PC-3 (cell line): ENCODE measurements around the gene SUPT16H. TPM values are rescaled to one million over a fixed set of nuclear protein-coding genes. Genes with fewer than 3 reads are reported as not detected.
A peak's percentile ranks its signal among the peaks of the same experiment; 100 is the strongest.

Experiments used
- ATAC-seq: fragments of 200-7000 bp; cut with Tn5 transposase; 2 replicates; pipeline ENCODE4 v1.9.1; 2020; ENCODE audit warnings: mild to moderate bottlenecking, moderate library complexity
- BruUV-seq: library from RNA; stranded (reverse); fragments of 400-500 nt; replicated peaks from 2 replicates; lab custom pipeline; 2021; lab: Mats Ljungman, UMichigan
- CTCF ChIA-PET: fragments of 300-600 bp; sonication (Branson Sonifier 250); formaldehyde crosslinking; loops from one replicate; lab custom pipeline; 2022; ENCODE audit warnings: antibody characterized with exemption; lab: Charles Lee
- POLR2A ChIA-PET: fragments of 300-600 bp; sonication (Branson Sonifier 250); formaldehyde crosslinking; loops from one replicate; lab custom pipeline; 2022; ENCODE audit warnings: antibody characterized with exemption; ENCODE audit not compliant: unreplicated experiment; lab: Charles Lee
- DNase-seq: peaks from one replicate; pipeline ENCODE4 v3.0.0-alpha.2; 2015
- H2AFZ ChIP-seq: fragments of 300-600 bp; sonication (generic); 2 replicates; pipeline ENCODE4 v1.6.0; 2016; ENCODE audit warnings: antibody characterized with exemption, low read length
- H3F3A ChIP-seq: fragments of 300-600 bp; sonication (generic); one replicate; pipeline ENCODE4 v1.6.0; 2017; ENCODE audit warnings: antibody characterized with exemption, low read length, control low read depth, mild to moderate bottlenecking; ENCODE audit not compliant: unreplicated experiment
- H3K27ac ChIP-seq: fragments of 300-600 bp; sonication (generic); 2 replicates; pipeline ENCODE4 v1.5.1; 2016; ENCODE audit warnings: mild to moderate bottlenecking, low read length
- H3K27me3 ChIP-seq: fragments of 300-600 bp; sonication (generic); 2 replicates; pipeline ENCODE4 v1.6.1; 2016; ENCODE audit warnings: low read length, mixed read lengths
- H3K36me3 ChIP-seq: fragments of 300-600 bp; sonication (generic); 2 replicates; pipeline ENCODE4 v1.6.1; 2016; ENCODE audit warnings: low read depth, mixed run types, low read length, mixed read lengths
- H3K4me1 ChIP-seq: fragments of 300-600 bp; sonication (generic); 2 replicates; pipeline ENCODE4 v1.5.1; 2016; ENCODE audit warnings: low read length; ENCODE audit not compliant: insufficient read depth
- H3K4me2 ChIP-seq: fragments of 300-600 bp; sonication (generic); 2 replicates; pipeline ENCODE4 v1.6.0; 2016; ENCODE audit warnings: low read length
- H3K4me3 ChIP-seq: fragments of 300-600 bp; sonication (generic); 2 replicates; pipeline ENCODE4 v1.5.1; 2016; ENCODE audit warnings: mild to moderate bottlenecking, low read length, mixed read lengths
- H3K79me2 ChIP-seq: fragments of 300-600 bp; sonication (generic); 2 replicates; pipeline ENCODE4 v1.6.1; 2017; ENCODE audit warnings: low read length, mixed read lengths
- H3K9ac ChIP-seq: fragments of 300-600 bp; sonication (generic); 2 replicates; pipeline ENCODE4 v1.6.0; 2016; ENCODE audit warnings: mild to moderate bottlenecking, low read length
- H3K9me2 ChIP-seq: fragments of 300-600 bp; sonication (generic); replicated peaks from 2 replicates; pipeline ENCODE4 v1.6.1; 2016; ENCODE audit warnings: mixed run types, low read length, mixed read lengths
- H3K9me3 ChIP-seq: fragments of 300-600 bp; sonication (generic); 2 replicates; pipeline ENCODE4 v1.6.1; 2016; ENCODE audit warnings: low read length, mixed read lengths
- H4K20me1 ChIP-seq: fragments of 300-600 bp; sonication (generic); 2 replicates; pipeline ENCODE4 v1.6.1; 2016; ENCODE audit warnings: low read length, mixed read lengths
- EZH2 ChIP-seq: fragments of 300-600 bp; sonication (generic); IDR thresholded peaks from one replicate; pipeline ENCODE4 v1.6.1; 2017; ENCODE audit warnings: antibody characterized with exemption, mild to moderate bottlenecking, low read length; ENCODE audit not compliant: unreplicated experiment
- EZH2phosphoT487 ChIP-seq: fragments of 300-600 bp; sonication (generic); IDR thresholded peaks from 2 replicates; pipeline ENCODE4 v1.6.1; 2018; ENCODE audit warnings: mild to moderate bottlenecking, antibody characterized with exemption, low read length, borderline replicate concordance
- intact Hi-C: fragments of 100-400 bp; cut with micrococcal nuclease; formaldehyde crosslinking; loops from 2 replicates; pipeline ENCODE4 v1.9.0; 2023
- total RNA-seq: library from RNA; depleted of rRNA; stranded (reverse); fragments of >200 nt; gene quantifications from 2 replicates; pipeline ENCODE4 v1.2.3, GENCODE V29; 2014
- TF ChIP-seq, protein P1 (sequence below): fragments of 300-600 bp; sonication (generic); conservative IDR thresholded peaks from 2 replicates; pipeline ENCODE4 v1.5.1; 2017; ENCODE audit warnings: antibody characterized with exemption, low read depth, mild to moderate bottlenecking, low read length

SUPT16H gene
- total RNA-seq, 1 experiment from 2014 or later, result 92.6 TPM

DNA sequence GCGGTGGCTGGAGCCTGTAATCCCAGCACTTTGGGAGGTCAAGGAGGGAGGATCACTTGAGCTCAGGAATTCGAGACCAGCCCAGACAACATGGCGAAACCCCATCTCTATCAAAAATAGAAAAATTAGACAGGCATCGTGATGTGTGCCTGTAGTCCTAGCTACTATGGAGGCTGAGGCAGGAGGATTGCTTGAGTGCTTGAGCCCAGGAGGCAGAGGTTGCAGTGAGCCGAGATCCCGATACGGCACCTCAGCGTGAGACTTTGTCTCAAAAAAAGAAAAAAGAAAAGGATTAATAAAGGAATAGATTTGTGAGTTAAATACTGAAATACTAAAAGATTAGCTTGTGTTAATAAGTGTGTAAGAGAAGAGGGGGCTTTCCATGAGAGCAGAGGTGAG lies 74.6 kb downstream of the SUPT16H start:
- Histone ChIP-seq H3K4me1 (peaks cover 15% of the 10 kb centered on the region), H3K27me3 (no peaks in the 10 kb centered on the region), H3K36me3 (no peaks in the 10 kb centered on the region), H3K27ac (peak overlapping the region; percentile 28), H3K79me2 (no peaks in the 10 kb centered on the region), H3F3A (no peaks in the 10 kb centered on the region), H4K20me1 (no peaks in the 10 kb centered on the region), H3K4me2 (peak overlapping the region; percentile 36), H3K9me2 (no peaks in the 10 kb centered on the region), H2AFZ (peak overlapping the region; percentile 78), H3K4me3 (no peak overlapping the region; the same call in 1 of the 2 replicates), H3K9me3 (no peaks in the 10 kb centered on the region), H3K9ac (peak overlapping the region; percentile 39)
- no TSS peak for BruUV-seq
- ChIA-PET CTCF (no interaction called here), POLR2A (no interaction called here)
- intact Hi-C loops, result no loop called here
- ATAC-seq (no peak), DNase-seq (no peak)
- TF ChIP-seq EZH2 (no peak), EZH2phosphoT487 (no peak)
- TF ChIP-seq, protein P1, sequence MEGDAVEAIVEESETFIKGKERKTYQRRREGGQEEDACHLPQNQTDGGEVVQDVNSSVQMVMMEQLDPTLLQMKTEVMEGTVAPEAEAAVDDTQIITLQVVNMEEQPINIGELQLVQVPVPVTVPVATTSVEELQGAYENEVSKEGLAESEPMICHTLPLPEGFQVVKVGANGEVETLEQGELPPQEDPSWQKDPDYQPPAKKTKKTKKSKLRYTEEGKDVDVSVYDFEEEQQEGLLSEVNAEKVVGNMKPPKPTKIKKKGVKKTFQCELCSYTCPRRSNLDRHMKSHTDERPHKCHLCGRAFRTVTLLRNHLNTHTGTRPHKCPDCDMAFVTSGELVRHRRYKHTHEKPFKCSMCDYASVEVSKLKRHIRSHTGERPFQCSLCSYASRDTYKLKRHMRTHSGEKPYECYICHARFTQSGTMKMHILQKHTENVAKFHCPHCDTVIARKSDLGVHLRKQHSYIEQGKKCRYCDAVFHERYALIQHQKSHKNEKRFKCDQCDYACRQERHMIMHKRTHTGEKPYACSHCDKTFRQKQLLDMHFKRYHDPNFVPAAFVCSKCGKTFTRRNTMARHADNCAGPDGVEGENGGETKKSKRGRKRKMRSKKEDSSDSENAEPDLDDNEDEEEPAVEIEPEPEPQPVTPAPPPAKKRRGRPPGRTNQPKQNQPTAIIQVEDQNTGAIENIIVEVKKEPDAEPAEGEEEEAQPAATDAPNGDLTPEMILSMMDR, result no peak

DNA sequence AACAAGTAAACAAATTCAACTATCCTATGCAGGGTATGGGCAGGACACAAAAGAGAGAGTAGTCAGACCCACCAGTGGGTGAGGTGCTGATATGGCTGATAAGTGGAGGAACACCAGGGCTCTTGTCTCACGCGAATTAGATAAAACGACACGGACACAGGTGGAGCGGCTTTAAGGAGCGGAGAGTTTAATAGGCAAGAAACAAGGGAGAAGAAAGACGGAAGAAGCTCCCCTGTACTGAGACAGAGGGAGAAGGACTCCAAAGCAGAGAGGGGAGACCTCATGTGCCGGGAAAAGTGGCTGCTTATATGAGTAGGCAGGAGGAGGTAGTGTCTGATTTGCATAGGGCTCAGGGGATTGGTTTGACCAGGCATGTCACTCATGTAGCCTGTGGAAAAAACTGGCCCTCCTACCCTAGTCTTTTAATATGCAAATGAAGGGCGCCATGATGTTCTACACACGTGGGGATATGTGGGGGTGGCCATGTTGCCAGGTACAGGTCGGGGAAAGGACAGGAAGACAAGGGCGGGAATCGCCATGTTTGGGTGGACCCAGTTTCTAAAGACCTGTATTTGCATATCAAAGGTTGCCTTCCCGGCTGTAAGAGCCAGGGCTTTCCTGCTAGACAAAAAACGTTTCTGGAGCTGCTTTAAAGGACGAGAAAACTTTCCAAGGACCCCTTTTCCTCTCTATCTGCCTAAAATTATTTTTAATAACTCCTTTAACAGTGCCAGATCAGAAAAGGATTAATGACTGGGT lies 75.2 kb downstream of the SUPT16H start:
- H4K20me1 ChIP-seq, result no peaks in the 10 kb centered on the region
- H3K36me3 ChIP-seq, result no peaks in the 10 kb centered on the region
- peak; percentile 81 for DNase-seq
- POLR2A ChIA-PET, result no interaction called here
- H3K4me2 ChIP-seq, result peak overlapping the region; percentile 69
- H3K9ac ChIP-seq, result peak overlapping the region; percentile 39
- BruUV-seq, result no TSS peak
- H3F3A ChIP-seq, result no peaks in the 10 kb centered on the region
- TF ChIP-seq, protein P1, result no peak
- TF ChIP-seq EZH2phosphoT487, result no peak
- TF ChIP-seq EZH2, result no peak
- CTCF ChIA-PET, result no interaction called here
- H3K4me1 ChIP-seq, result peaks cover 15% of the 10 kb centered on the region
- no peaks in the 10 kb centered on the region for H3K9me3 ChIP-seq
- no peaks in the 10 kb centered on the region for H3K27me3 ChIP-seq
- no peaks in the 10 kb centered on the region for H3K79me2 ChIP-seq
- H3K4me3 ChIP-seq, result no peak overlapping the region; the same call in 1 of the 2 replicates
- intact Hi-C loops, result no loop called here
- H2AFZ ChIP-seq, result peak overlapping the region; percentile 78
- H3K27ac ChIP-seq, result peak overlapping the region; percentile 40
- H3K9me2 ChIP-seq, result no peaks in the 10 kb centered on the region
- ATAC-seq, result peak; percentile 55

- no TSS peak for BruUV-seq
- Histone ChIP-seq H3K4me2 (peak overlapping the region; percentile 69), H3F3A (no peaks in the 10 kb centered on the region), H3K9me3 (no peaks in the 10 kb centered on the region), H3K36me3 (no peaks in the 10 kb centered on the region), H3K4me3 (no peak overlapping the region), H3K4me1 (peaks cover 15% of the 10 kb centered on the region), H3K9me2 (no peaks in the 10 kb centered on the region), H3K9ac (no peak overlapping the region), H2AFZ (peak overlapping the region; percentile 78), H4K20me1 (no peaks in the 10 kb centered on the region), H3K27ac (peak overlapping the region; percentile 40), H3K79me2 (no peaks in the 10 kb centered on the region), H3K27me3 (no peaks in the 10 kb centered on the region)
- intact Hi-C loops, result no loop called here
- ChIA-PET CTCF (no interaction called here), POLR2A (no interaction called here)
- TF ChIP-seq, protein P1, result no peak
- TF ChIP-seq EZH2phosphoT487 (no peak), EZH2 (no peak)
- peak; percentile 12 for DNase-seq
- no peak for ATAC-seq
These were observed 75.7 kb downstream of the SUPT16H start for GRCh38 chr14:21308132-21308478.
